Trophoblast cell (in vitro differentiated cells and primary cell): Measurements from ENCODE around the gene POP5.
A peak's percentile ranks its signal among the peaks of the same experiment; 100 is the strongest.

Experiments
- DNase-seq, 2 donors: peaks; one replicate each; pipeline ENCODE4 v3.0.0-alpha.2; 2016
- H2AFZ ChIP-seq: 2 replicates; pipeline ENCODE4 v1.6.1; 2013; ENCODE audit warnings: low read length, moderate library complexity, mild to moderate bottlenecking; ENCODE audit not compliant: insufficient read depth, poor library complexity
- H2AK5ac ChIP-seq: 2 replicates; pipeline ENCODE4 v1.6.1; 2013; ENCODE audit warnings: mild to moderate bottlenecking, low read length
- H2BK120ac ChIP-seq: 2 replicates; pipeline ENCODE4 v1.6.1; 2013; ENCODE audit warnings: low read length, mild to moderate bottlenecking, moderate library complexity; ENCODE audit not compliant: insufficient read depth, poor library complexity
- H2BK12ac ChIP-seq: 2 replicates; pipeline ENCODE4 v1.6.1; 2013; ENCODE audit warnings: mild to moderate bottlenecking, low read length, moderate library complexity
- H2BK5ac ChIP-seq: 2 replicates; pipeline ENCODE4 v1.6.1; 2013; ENCODE audit warnings: low read length, low read depth, moderate library complexity, mild to moderate bottlenecking; ENCODE audit not compliant: poor library complexity
- H3K14ac ChIP-seq: 2 replicates; pipeline ENCODE4 v1.6.1; 2013; ENCODE audit warnings: mild to moderate bottlenecking, low read length
- H3K18ac ChIP-seq: 2 replicates; pipeline ENCODE4 v1.6.1; 2013; ENCODE audit warnings: mild to moderate bottlenecking, low read length
- H3K23ac ChIP-seq: 2 replicates; pipeline ENCODE4 v1.6.1; 2013; ENCODE audit warnings: low read length
- H3K27ac ChIP-seq: 2 replicates; pipeline ENCODE4 v1.5.1; 2013; ENCODE audit warnings: low read depth, mild to moderate bottlenecking, inconsistent platforms, low read length, moderate library complexity
- H3K27me3 ChIP-seq: 2 replicates; pipeline ENCODE4 v1.6.1; 2013; ENCODE audit warnings: inconsistent platforms, mild to moderate bottlenecking, low read length, moderate library complexity; ENCODE audit not compliant: insufficient read depth
- H3K36me3 ChIP-seq, 2 experiments: 1 replicate in 1 of 2; 2 replicates in 1 of 2; pipeline ENCODE4 v1.6.1; 2013; ENCODE audit warnings: low read length in 2 of 2, mild to moderate bottlenecking in 2 of 2, moderate library complexity in 1 of 2; ENCODE audit not compliant: insufficient read depth in 2 of 2, control insufficient read depth in 1 of 2
- H3K4ac ChIP-seq: 2 replicates; pipeline ENCODE4 v1.6.1; 2013; ENCODE audit warnings: low read depth, mild to moderate bottlenecking, low read length, moderate library complexity
- H3K4me1 ChIP-seq, 2 experiments: 1 replicate in 1 of 2; 2 replicates in 1 of 2; pipeline ENCODE4 v1.6.1; 2013; ENCODE audit warnings: low read length in 2 of 2, mild to moderate bottlenecking in 2 of 2, moderate library complexity in 1 of 2; ENCODE audit not compliant: insufficient read depth in 2 of 2, control insufficient read depth in 1 of 2
- H3K4me2 ChIP-seq: 2 replicates; pipeline ENCODE4 v1.6.1; 2013; ENCODE audit warnings: inconsistent platforms, mild to moderate bottlenecking, low read length, moderate library complexity
- H3K4me3 ChIP-seq: 2 replicates; pipeline ENCODE4 v1.5.1; 2013; ENCODE audit warnings: mild to moderate bottlenecking, low read depth, low read length, inconsistent platforms
- H3K79me1 ChIP-seq: one replicate; pipeline ENCODE4 v1.6.1; 2013; ENCODE audit warnings: low read length
- H3K79me2 ChIP-seq: 2 replicates; pipeline ENCODE4 v1.6.1; 2013; ENCODE audit warnings: low read length, mild to moderate bottlenecking; ENCODE audit not compliant: control insufficient read depth, insufficient read depth, poor library complexity
- H3K9ac ChIP-seq: 2 replicates; pipeline ENCODE4 v1.6.1; 2013; ENCODE audit warnings: mild to moderate bottlenecking, low read length
- H3K9me3 ChIP-seq: 2 replicates; pipeline ENCODE4 v1.6.1; 2013; ENCODE audit warnings: low read depth, mild to moderate bottlenecking, control low read depth, inconsistent platforms, low read length; ENCODE audit not compliant: insufficient read depth
- H4K12ac ChIP-seq: 2 replicates; pipeline ENCODE4 v1.6.1; 2013; ENCODE audit warnings: low read depth, mild to moderate bottlenecking, low read length, moderate library complexity
- H4K8ac ChIP-seq: 2 replicates; pipeline ENCODE4 v1.6.1; 2013; ENCODE audit warnings: low read depth, mild to moderate bottlenecking, low read length, moderate library complexity
- H4K91ac ChIP-seq: one replicate; pipeline ENCODE4 v1.6.1; 2013; ENCODE audit warnings: low read depth, mild to moderate bottlenecking, low read length, moderate library complexity
- WGBS: extraction: QIAGEN DNeasy Blood & Tissue Kit; methylation state at CpG from one replicate; pipeline ENCODE4 v1.1.7; 2013; ENCODE audit warnings: missing lambda C conversion rate; ENCODE audit not compliant: insufficient read length, insufficient coverage; ENCODE audit errors: extremely low coverage; 5-methylcytosine and 5-hydroxymethylcytosine counted together

POP5 gene

DNA sequence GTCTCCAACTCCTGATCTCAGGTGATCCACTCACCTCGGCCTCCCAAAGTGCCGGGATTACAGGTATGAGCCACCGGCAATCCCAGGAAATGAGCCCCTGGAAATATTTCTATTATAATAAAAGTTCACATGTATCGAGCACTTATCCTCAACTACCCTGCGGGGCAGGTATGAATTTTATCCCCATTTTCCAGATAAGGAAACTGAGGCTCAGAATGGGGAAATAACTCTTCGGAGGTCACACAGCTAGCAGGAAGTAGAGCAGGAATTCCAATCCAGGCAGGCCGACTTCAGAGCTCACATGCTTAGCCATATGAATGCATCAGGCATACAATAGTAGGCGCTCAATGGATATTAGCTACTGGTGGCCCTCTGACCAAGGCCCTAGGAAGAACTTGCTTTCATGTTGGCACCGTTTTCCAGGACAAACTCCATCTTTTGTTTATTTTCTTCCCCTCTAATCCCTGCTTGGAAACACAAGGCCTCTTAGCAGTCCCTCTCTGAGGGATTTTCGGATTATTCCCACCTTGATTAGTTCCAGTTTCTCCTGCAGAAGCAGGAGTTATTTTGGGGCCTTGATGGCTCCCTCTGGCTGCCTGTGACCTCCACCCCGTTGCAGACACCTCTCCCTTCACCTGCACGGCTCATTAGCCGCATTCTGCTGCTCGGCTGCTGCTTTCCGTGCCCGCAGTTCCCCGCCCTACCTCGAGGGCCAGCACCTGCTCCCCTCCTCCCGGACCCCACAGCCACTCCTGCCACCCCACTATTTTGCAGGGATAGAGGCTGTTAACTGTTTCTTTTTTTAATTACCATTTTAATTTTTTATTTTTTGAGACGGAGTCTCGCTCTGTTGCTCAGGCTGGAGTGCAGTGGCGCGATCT is 18.7 kb upstream of the POP5 start:
- Histone ChIP-seq H3K9ac (no peak overlapping the region), H4K8ac (no peak overlapping the region), H3K79me1 (no peaks in the 10 kb centered on the region), H2AK5ac (no peak overlapping the region), H3K9me3 (peaks cover 3% of the 10 kb centered on the region), H4K91ac (no peak overlapping the region), H4K12ac (no peak overlapping the region), H3K4me3 (no peak overlapping the region), H3K36me3 (no peaks in the 10 kb centered on the region), H3K79me2 (no peaks in the 10 kb centered on the region), H3K4me2 (no peak overlapping the region), H3K23ac (no peak overlapping the region), H2BK5ac (no peak overlapping the region), H3K27me3 (no peaks in the 10 kb centered on the region), H3K14ac (no peak overlapping the region), H2BK120ac (no peak overlapping the region), H2AFZ (no peak overlapping the region), H2BK12ac (no peak overlapping the region), H3K18ac (no peak overlapping the region), H3K4me1 (no peaks in the 10 kb centered on the region), H3K27ac (no peak overlapping the region), H3K4ac (no peak overlapping the region)
- WGBS = no CpG with 5 or more reads among the region's 23 CpGs
- DNase-seq = no peak

DNA sequence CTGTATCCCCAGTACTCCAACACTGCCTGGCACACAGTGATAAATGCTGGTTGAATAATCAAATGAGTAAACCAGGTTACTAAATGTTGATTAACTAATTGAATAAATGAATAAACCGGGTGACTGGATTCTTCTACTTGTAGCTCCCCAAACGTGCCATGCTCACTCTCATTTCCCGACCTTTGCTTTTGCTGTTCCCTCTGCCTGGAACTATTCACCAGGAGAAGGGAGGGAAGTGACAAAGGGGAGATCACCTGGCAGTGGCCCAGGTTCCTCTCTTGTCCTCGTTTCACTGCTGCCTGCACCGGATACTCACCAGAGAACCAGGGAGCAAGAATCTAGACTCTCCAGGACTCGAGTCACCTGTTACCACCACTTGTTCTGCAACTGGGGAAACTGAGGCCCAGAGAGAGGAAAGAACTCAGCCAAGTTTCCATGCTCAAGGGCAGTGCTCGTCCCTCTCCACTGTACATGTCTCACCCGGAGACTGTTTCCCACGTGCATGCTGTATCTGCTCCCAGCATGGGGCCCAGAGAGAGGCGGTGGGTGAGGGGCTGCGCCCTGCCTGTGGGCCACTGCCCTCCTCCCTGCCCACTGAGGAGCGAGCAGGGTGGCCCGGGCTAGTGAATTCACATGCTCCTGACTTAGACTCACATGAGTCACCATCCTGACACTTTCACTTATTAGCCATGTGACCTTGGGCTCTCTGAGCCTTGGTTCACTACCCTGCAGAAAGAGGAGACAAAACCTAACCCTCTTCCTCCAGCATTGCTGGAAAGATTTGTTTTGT is 17.7 kb upstream of the POP5 start:
- no CpG with 5 or more reads among the region's 13 CpGs for WGBS

DNA sequence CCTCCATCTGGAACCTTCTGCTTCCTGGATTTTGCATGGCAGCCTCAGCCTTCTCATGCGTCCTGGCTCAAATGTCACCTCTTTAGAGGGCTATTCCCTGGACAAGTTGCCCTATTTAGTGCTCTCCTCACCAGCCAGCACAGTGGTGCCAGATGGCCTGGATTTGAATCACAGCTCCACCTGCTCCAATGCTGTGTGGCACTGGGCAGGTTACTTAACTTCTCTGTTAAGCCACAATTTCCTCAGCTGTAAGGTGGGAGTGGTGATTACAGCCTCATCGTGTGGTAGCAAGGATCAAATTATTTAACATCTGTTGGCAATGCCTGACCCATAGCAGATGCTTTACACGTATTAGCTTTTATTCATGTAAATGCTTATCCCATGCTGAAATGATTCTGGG is 16.7 kb upstream of the POP5 start:
- Histone ChIP-seq H3K27me3 (no peaks in the 10 kb centered on the region), H3K9me3 (peaks cover 2% of the 10 kb centered on the region), H3K27ac (no peak overlapping the region), H4K91ac (no peak overlapping the region), H3K79me2 (no peaks in the 10 kb centered on the region), H3K9ac (no peak overlapping the region), H3K18ac (no peak overlapping the region), H2BK12ac (no peak overlapping the region), H3K23ac (peak overlapping the region; percentile 21), H2AK5ac (no peak overlapping the region), H4K8ac (no peak overlapping the region), H3K4me3 (no peak overlapping the region), H3K4ac (no peak overlapping the region), H2BK120ac (no peak overlapping the region), H3K14ac (no peak overlapping the region), H2BK5ac (no peak overlapping the region), H3K79me1 (no peaks in the 10 kb centered on the region), H2AFZ (no peak overlapping the region), H3K4me1 (no peaks in the 10 kb centered on the region), H3K4me2 (no peak overlapping the region), H3K36me3 (no peaks in the 10 kb centered on the region), H4K12ac (no peak overlapping the region)
- no CpG with 5 or more reads among the region's 3 CpGs for WGBS
- no peak for DNase-seq

More for the DNA sequence above, 17.7 kb upstream of the POP5 start:
- Histone ChIP-seq H3K14ac (no peak overlapping the region), H4K12ac (no peak overlapping the region), H3K36me3 (no peaks in the 10 kb centered on the region), H3K9ac (no peak overlapping the region), H3K79me2 (no peaks in the 10 kb centered on the region), H2BK5ac (no peak overlapping the region), H3K18ac (no peak overlapping the region), H2AFZ (no peak overlapping the region), H3K9me3 (peaks cover 2% of the 10 kb centered on the region), H2BK12ac (no peak overlapping the region), H3K4me3 (no peak overlapping the region), H4K8ac (no peak overlapping the region), H3K79me1 (no peaks in the 10 kb centered on the region), H3K23ac (no peak overlapping the region), H3K4me1 (no peaks in the 10 kb centered on the region), H2BK120ac (no peak overlapping the region), H3K27ac (no peak overlapping the region), H3K4ac (no peak overlapping the region), H2AK5ac (no peak overlapping the region), H3K27me3 (no peaks in the 10 kb centered on the region), H3K4me2 (no peak overlapping the region), H4K91ac (no peak overlapping the region)
- peak; percentile 8 to 34 for DNase-seq

DNA sequence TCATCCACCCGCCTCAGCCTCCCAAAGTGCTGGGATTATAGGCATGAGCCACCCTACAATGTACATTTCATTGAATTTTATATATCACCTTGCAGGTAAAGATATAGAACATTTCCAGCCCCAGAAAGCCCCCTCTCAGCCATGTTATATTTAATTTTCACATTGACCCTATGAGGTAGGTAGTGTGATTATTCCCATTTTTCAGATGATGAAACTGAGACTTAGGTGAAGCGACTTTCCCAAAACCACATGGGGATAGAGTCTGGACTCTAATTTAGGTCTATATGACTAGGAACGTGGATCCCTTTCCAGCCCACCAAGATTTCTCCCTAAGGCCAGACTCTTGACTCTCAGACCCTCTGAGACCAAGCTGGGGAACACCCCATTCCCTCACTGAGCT is 15.7 kb upstream of the POP5 start:
- H3K79me2 ChIP-seq = no peaks in the 10 kb centered on the region
- no peak overlapping the region for H3K18ac ChIP-seq
- DNase-seq = no peak
- no peak overlapping the region for H2BK5ac ChIP-seq
- no peaks in the 10 kb centered on the region for H3K4me1 ChIP-seq
- H3K36me3 ChIP-seq = no peaks in the 10 kb centered on the region
- no peak overlapping the region for H2AK5ac ChIP-seq
- H2AFZ ChIP-seq = no peak overlapping the region
- no peaks in the 10 kb centered on the region for H3K27me3 ChIP-seq
- no peak overlapping the region for H4K8ac ChIP-seq
- H3K14ac ChIP-seq = no peak overlapping the region
- no peak overlapping the region for H3K9ac ChIP-seq
- no peak overlapping the region for H2BK12ac ChIP-seq
- no peaks in the 10 kb centered on the region for H3K79me1 ChIP-seq
- no CpG with 5 or more reads among the region's 3 CpGs for WGBS
- no peak overlapping the region for H4K12ac ChIP-seq
- H3K23ac ChIP-seq = no peak overlapping the region
- H3K4me3 ChIP-seq = no peak overlapping the region
- no peaks in the 10 kb centered on the region for H3K9me3 ChIP-seq
- H4K91ac ChIP-seq = no peak overlapping the region
- H3K4me2 ChIP-seq = no peak overlapping the region
- H3K4ac ChIP-seq = no peak overlapping the region
- no peak overlapping the region for H2BK120ac ChIP-seq
- H3K27ac ChIP-seq = no peak overlapping the region
